ENCODE measurements around the gene UEVLD. TPM values are rescaled to one million over a fixed set of nuclear protein-coding genes. Genes with fewer than 3 reads are reported as not detected.

Gene UEVLD
- total and polyA plus RNA-seq, 7 donors: 10.5 to 40.3 (median 25.2) TPM

GRCh38 chr11:18485913-18486528 is 102.5 kb downstream of the UEVLD start:
- intact Hi-C loops (cut with DNase I): no loop called here
- DNase-seq: no peak
- TF ChIP-seq EP300 (IDR thresholded peaks at IDR 0.05): no peak
- TF ChIP-seq CTCF (IDR thresholded peaks at IDR 0.05): no peak
- TF ChIP-seq POLR2AphosphoS5 (IDR thresholded peaks at IDR 0.05): no peak
- WGBS, 2 donors: 89 to 93% methylated on average over 8 of the region's 8 CpGs
- Histone ChIP-seq H3K9me3 (no peaks in the 10 kb centered on the region), H3K4me1 (no peaks in the 10 kb centered on the region), H3K27ac (no peak overlapping the region), H3K27me3 (no peaks in the 10 kb centered on the region), H3K36me3 (peaks cover 7 to 73% (median 30%) of the 10 kb centered on the region in 4 donors), H3K4me3 (no peak overlapping the region)

Other genes starting within 250 kb of the UEVLD start
- 100 to 1,000 TPM; 326 to 507 (median 346) TPM for gene LDHA, start 194.2 kb downstream of the UEVLD start, total RNA-seq
- 100 to 1,000 TPM; 503 to 668 (median 517) TPM for gene LDHA, start 194.2 kb downstream of the UEVLD start, polyA plus RNA-seq
- gene LDHC, start 176.4 kb downstream of the UEVLD start, total RNA-seq: not detected
- gene LDHC, start 176.4 kb downstream of the UEVLD start, polyA plus RNA-seq: 1 to 10 TPM in 2 of 3 donors, not detected in 1; 2.4 to 4.9 TPM
- not detected for gene LDHAL6A, start 132.9 kb downstream of the UEVLD start, total RNA-seq
- gene LDHAL6A, start 132.9 kb downstream of the UEVLD start, polyA plus RNA-seq: under 1 TPM in 1 of 3 donors, not detected in 2; 0.04 TPM
- 100 to 1,000 TPM in 1 of 4 donors, 10 to 100 TPM in 3; 70.3 to 100 (median 89.8) TPM for gene TSG101, start 61.8 kb downstream of the UEVLD start, total RNA-seq
- 100 to 1,000 TPM in 1 of 3 donors, 10 to 100 TPM in 2; 55.7 to 103 (median 90.7) TPM for gene TSG101, start 61.8 kb downstream of the UEVLD start, polyA plus RNA-seq
- gene MISFA, start 11.1 kb upstream of the UEVLD start, total RNA-seq: 1 to 10 TPM in 1 of 4 donors, not detected in 3; 4.2 TPM
- 1 to 10 TPM in 1 of 3 donors, under 1 TPM in 1, not detected in 1; 0.44 to 3.7 TPM for gene MISFA, start 11.1 kb upstream of the UEVLD start, polyA plus RNA-seq
- gene SPTY2D1, start 45.6 kb upstream of the UEVLD start, total RNA-seq: 10 to 100 TPM in 3 of 4 donors, 1 to 10 TPM in 1; 9.6 to 16.3 (median 12.4) TPM
- 1 to 10 TPM; 4.2 to 9.2 (median 8.4) TPM for gene SPTY2D1, start 45.6 kb upstream of the UEVLD start, polyA plus RNA-seq
- gene TMEM86A, start 110.0 kb upstream of the UEVLD start, total RNA-seq: 1 to 10 TPM; 3.7 to 5.3 (median 4.8) TPM
- gene TMEM86A, start 110.0 kb upstream of the UEVLD start, polyA plus RNA-seq: 1 to 10 TPM; 1.7 to 3.0 (median 2.3) TPM
- gene IGSF22, start 137.5 kb upstream of the UEVLD start, total RNA-seq: not detected
- gene IGSF22, start 137.5 kb upstream of the UEVLD start, polyA plus RNA-seq: under 1 TPM in 2 of 3 donors, not detected in 1; 0.46 to 0.52 TPM
- gene PTPN5, start 203.1 kb upstream of the UEVLD start, total RNA-seq: 1 to 10 TPM in 1 of 4 donors, under 1 TPM in 3; 0.33 to 1.1 (median 0.69) TPM
- gene PTPN5, start 203.1 kb upstream of the UEVLD start, polyA plus RNA-seq: under 1 TPM in 1 of 3 donors, not detected in 2; 0.39 TPM